Central memory CD8-positive, alpha-beta T cell (primary cell): Measurements from ENCODE around the gene CDH12.
"Not testable (repeated sequence)": the region's sequence is repeated elsewhere in the genome, so short reads cannot be mapped to it uniquely, and the experiment has no call there.

Source experiments
- ATAC-seq: fragments of 150-1000 bp; cut with Tn5 transposase; replicated peaks from 2 replicates; pipeline ENCODE4 v1.10.0; 2022; ENCODE audit warnings: mild to moderate bottlenecking, moderate FRiP score, moderate number of reproducible peaks; ENCODE audit not compliant: poor library complexity, severe bottlenecking; ENCODE audit errors: extremely low read depth
- DNase-seq, 2 donors: peaks; one replicate each; pipeline ENCODE4 v3.0.0; 2021; ENCODE audit warnings: low spot score in 2 of 2
- H3K27ac Mint-ChIP-seq: one replicate; pipeline ENCODE4 v1.8.0; 2022; ENCODE audit warnings: low read depth, mild to moderate bottlenecking, moderate library complexity, mixed read lengths
- H3K27me3 Mint-ChIP-seq: one replicate; pipeline ENCODE4 v1.8.0; 2022; ENCODE audit warnings: mixed read lengths
- H3K36me3 Mint-ChIP-seq: one replicate; pipeline ENCODE4 v1.8.0; 2022; ENCODE audit warnings: mild to moderate bottlenecking, moderate library complexity, mixed read lengths; ENCODE audit not compliant: insufficient read depth
- H3K4me1 Mint-ChIP-seq: one replicate; pipeline ENCODE4 v1.8.0; 2022; ENCODE audit warnings: mixed read lengths
- H3K4me3 Mint-ChIP-seq: one replicate; pipeline ENCODE4 v1.8.0; 2022; ENCODE audit warnings: mild to moderate bottlenecking, moderate library complexity, mixed read lengths
- H3K9me3 Mint-ChIP-seq: one replicate; pipeline ENCODE4 v1.8.0; 2022; ENCODE audit warnings: mixed read lengths

CDH12 gene

DNA sequence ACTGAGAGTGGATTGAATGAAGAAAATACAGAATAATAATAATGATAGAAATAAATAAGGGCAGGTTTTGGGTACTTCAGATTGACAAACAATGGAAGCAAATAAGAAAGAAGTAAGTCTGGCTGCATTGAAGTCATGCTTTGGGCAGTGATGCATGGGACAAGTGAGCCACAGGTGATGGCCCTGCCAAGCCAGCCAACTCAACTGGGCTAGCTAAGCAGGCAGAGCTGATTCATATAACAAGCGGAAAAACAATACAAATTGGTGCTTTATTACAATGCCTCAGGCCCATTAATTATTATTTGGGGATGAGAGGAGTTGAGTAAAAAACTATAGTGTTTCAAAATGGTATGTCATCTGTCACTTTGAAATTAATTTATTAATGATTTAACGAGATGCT lies 502.0 kb downstream of the CDH12 start:
- Mint-ChIP-seq H3K9me3 (peaks cover 20% of the 10 kb centered on the region), H3K36me3 (no peaks in the 10 kb centered on the region), H3K4me3 (no peak overlapping the region), H3K27ac (no peak overlapping the region), H3K27me3 (no peaks in the 10 kb centered on the region), H3K4me1 (no peaks in the 10 kb centered on the region)
- no peak for ATAC-seq
- DNase-seq: no peak

DNA sequence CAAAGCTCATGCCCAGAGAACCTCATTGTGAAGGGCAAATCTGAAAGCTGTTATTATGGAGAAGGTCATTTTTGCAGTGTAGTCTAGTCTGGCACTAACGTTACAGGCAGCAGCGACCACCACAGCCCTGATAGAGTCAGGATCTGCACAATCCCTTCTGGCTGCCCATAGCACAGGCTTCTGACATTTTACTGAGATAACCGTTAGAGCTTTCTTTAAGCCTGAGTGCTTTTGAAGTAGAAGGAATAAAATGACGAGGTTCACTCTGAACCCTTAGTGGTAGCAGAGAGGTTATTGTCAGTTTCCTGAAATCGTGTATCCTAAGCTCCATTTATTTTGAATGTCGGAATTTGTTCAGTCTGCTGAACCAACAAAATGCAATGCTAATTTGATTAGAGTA lies 505.1 kb downstream of the CDH12 start:
- ATAC-seq (no peak), DNase-seq (no peak)
- Mint-ChIP-seq H3K4me3 (no peak overlapping the region), H3K27me3 (no peaks in the 10 kb centered on the region), H3K9me3 (peaks cover 14% of the 10 kb centered on the region), H3K4me1 (no peaks in the 10 kb centered on the region), H3K36me3 (no peaks in the 10 kb centered on the region), H3K27ac (no peak overlapping the region)

DNA sequence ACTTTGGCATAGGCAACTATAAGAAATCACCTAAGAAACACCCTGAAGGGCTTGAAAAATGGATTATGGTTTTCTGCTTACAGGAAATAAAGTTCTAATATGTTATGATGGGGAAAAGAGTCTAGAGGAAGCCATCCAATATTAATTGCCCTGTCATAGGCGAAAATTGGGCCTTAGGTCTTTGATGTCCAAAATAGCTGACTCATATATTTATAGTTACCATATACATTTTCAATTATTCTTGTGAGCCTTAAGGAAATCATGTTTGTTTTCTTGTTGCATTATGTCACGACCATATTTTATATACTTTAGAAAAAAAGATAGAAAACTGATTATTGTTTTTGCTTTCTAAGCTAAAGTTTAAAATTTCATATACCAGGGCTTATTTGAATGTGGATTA lies 509.1 kb downstream of the CDH12 start:
- H3K9me3 Mint-ChIP-seq: peaks cover 10% of the 10 kb centered on the region

DNA sequence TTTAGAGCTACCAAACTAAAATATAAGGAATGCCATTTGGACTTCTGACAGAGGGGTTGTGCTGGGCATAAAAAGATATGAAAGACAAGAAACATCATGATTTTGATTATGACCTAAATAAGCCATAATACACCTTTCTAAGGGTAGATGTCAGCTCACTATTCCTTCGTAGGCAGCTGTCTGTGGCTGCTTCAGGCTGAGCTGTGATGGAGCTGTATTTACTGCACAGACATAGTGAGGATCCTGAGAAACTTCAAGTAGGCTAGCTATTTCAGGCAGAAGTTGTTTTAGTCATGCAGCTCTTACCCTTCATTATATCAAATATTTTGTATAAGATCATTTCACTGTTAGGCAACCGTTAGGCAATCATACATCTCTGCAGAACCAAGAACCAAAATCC lies 511.7 kb downstream of the CDH12 start:
- Mint-ChIP-seq H3K27me3 (no peaks in the 10 kb centered on the region), H3K27ac (no peak overlapping the region), H3K36me3 (no peaks in the 10 kb centered on the region), H3K4me3 (no peak overlapping the region), H3K4me1 (no peaks in the 10 kb centered on the region), H3K9me3 (peaks cover 24% of the 10 kb centered on the region)
- ATAC-seq (no peak), DNase-seq (no peak)

More for the DNA sequence above, 509.1 kb downstream of the CDH12 start:
- no peak for DNase-seq
- no peak overlapping the region for H3K27ac Mint-ChIP-seq
- ATAC-seq: no peak
- H3K4me1 Mint-ChIP-seq: no peaks in the 10 kb centered on the region
- no peaks in the 10 kb centered on the region for H3K27me3 Mint-ChIP-seq
- no peaks in the 10 kb centered on the region for H3K36me3 Mint-ChIP-seq
- no peak overlapping the region for H3K4me3 Mint-ChIP-seq

GRCh38 chr5:22332949-22333348 lies 520.2 kb downstream of the CDH12 start:
- not testable (repeated sequence) for ATAC-seq, H3K36me3 Mint-ChIP-seq, H3K4me1 Mint-ChIP-seq, H3K4me3 Mint-ChIP-seq, H3K27me3 Mint-ChIP-seq, DNase-seq, H3K27ac Mint-ChIP-seq
- H3K9me3 Mint-ChIP-seq: peaks cover 34% of the 10 kb centered on the region

- no peaks in the 10 kb centered on the region for H3K27me3 Mint-ChIP-seq
- H3K9me3 Mint-ChIP-seq: peaks cover 19% of the 10 kb centered on the region
- no peak for DNase-seq
- no peak overlapping the region for H3K4me3 Mint-ChIP-seq
- H3K36me3 Mint-ChIP-seq: no peaks in the 10 kb centered on the region
- H3K4me1 Mint-ChIP-seq: no peaks in the 10 kb centered on the region
- no peak overlapping the region for H3K27ac Mint-ChIP-seq
- ATAC-seq: no peak
These were observed 523.5 kb downstream of the CDH12 start for GRCh38 chr5:22329683-22330082.

GRCh38 chr5:22319798-22320197 lies 533.3 kb downstream of the CDH12 start:
- no peaks in the 10 kb centered on the region for H3K27me3 Mint-ChIP-seq
- H3K9me3 Mint-ChIP-seq: peaks cover 17% of the 10 kb centered on the region
- no peaks in the 10 kb centered on the region for H3K36me3 Mint-ChIP-seq
- no peaks in the 10 kb centered on the region for H3K4me1 Mint-ChIP-seq
- ATAC-seq (no peak), DNase-seq (no peak)
- H3K4me3 Mint-ChIP-seq: no peak overlapping the region
- H3K27ac Mint-ChIP-seq: no peak overlapping the region

- no peak for DNase-seq
These were observed 536.9 kb downstream of the CDH12 start for GRCh38 chr5:22316294-22316693.

GRCh38 chr5:22315052-22315451 lies 538.1 kb downstream of the CDH12 start:
- not testable (repeated sequence) for H3K36me3 Mint-ChIP-seq, DNase-seq, H3K4me3 Mint-ChIP-seq, H3K4me1 Mint-ChIP-seq, ATAC-seq, H3K27ac Mint-ChIP-seq, H3K27me3 Mint-ChIP-seq
- H3K9me3 Mint-ChIP-seq: peaks cover 32% of the 10 kb centered on the region

More at GRCh38 chr5:22316294-22316693, 536.9 kb downstream of the CDH12 start:
- Mint-ChIP-seq H3K36me3 (no peaks in the 10 kb centered on the region), H3K4me1 (no peaks in the 10 kb centered on the region), H3K27me3 (no peaks in the 10 kb centered on the region), H3K9me3 (peaks cover 26% of the 10 kb centered on the region), H3K4me3 (no peak overlapping the region), H3K27ac (no peak overlapping the region)
- ATAC-seq: no peak

- Mint-ChIP-seq H3K36me3 (no peaks in the 10 kb centered on the region), H3K9me3 (peaks cover 27% of the 10 kb centered on the region), H3K27me3 (no peaks in the 10 kb centered on the region), H3K4me3 (no peak overlapping the region), H3K4me1 (no peaks in the 10 kb centered on the region), H3K27ac (no peak overlapping the region)
- ATAC-seq (no peak), DNase-seq (no peak)
These were observed 538.6 kb downstream of the CDH12 start for GRCh38 chr5:22314548-22314947.

DNA sequence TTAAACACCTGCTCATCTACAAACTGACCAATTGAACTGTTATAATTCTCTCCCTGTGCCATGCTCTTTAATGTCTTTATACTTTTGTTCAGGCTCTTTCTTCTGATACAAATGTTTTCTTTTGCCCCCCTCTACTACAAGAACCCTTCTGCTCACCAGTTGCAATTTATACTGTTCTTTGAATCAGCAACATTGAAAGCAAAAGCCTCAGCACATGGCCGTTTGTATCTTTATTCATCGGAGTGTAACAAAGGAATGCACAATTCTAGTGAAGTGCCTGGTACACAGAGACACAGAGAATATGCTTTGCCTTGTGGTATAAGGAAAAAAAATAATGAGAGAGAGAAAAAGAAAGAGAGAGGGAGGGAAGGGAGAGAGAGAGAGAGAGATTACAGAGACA lies 547.1 kb downstream of the CDH12 start:
- Mint-ChIP-seq H3K36me3 (no peaks in the 10 kb centered on the region), H3K4me3 (no peak overlapping the region), H3K27ac (no peak overlapping the region), H3K27me3 (no peaks in the 10 kb centered on the region), H3K9me3 (peaks cover 22% of the 10 kb centered on the region), H3K4me1 (no peaks in the 10 kb centered on the region)
- no peak for DNase-seq
- no peak for ATAC-seq

GRCh38 chr5:22295832-22296231 lies 557.3 kb downstream of the CDH12 start:
- no peaks in the 10 kb centered on the region for H3K36me3 Mint-ChIP-seq
- H3K27ac Mint-ChIP-seq: no peak overlapping the region
- H3K9me3 Mint-ChIP-seq: peaks cover 11% of the 10 kb centered on the region
- no peaks in the 10 kb centered on the region for H3K4me1 Mint-ChIP-seq
- DNase-seq (no peak), ATAC-seq (no peak)
- no peaks in the 10 kb centered on the region for H3K27me3 Mint-ChIP-seq
- no peak overlapping the region for H3K4me3 Mint-ChIP-seq

GRCh38 chr5:22293147-22293546 lies 560.0 kb downstream of the CDH12 start:
- Mint-ChIP-seq H3K27ac (no peak overlapping the region), H3K4me1 (no peaks in the 10 kb centered on the region), H3K9me3 (peaks cover 17% of the 10 kb centered on the region), H3K36me3 (no peaks in the 10 kb centered on the region), H3K4me3 (no peak overlapping the region), H3K27me3 (no peaks in the 10 kb centered on the region)
- DNase-seq (no peak), ATAC-seq (no peak)

DNA sequence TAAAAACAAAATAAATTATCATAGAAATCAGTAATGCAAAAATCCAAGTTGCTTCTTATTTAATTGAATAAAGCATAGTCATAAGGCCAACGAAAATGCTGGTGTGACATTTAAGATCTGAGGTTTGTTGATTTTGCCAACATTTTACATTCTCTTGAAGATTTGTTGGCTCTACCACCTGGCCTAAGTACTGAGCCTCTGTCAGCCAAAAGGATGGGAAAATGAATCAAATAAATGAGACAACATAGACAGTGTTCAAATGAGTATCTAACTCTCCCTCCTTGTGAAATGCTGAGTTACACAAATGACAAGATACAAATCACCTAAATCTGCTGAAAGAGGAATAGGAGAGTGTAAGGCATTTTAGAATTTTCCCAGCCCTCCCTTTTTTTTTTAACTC lies 575.0 kb downstream of the CDH12 start:
- no peaks in the 10 kb centered on the region for H3K27me3 Mint-ChIP-seq

More for the DNA sequence above, 575.0 kb downstream of the CDH12 start:
- DNase-seq (no peak), ATAC-seq (no peak)
- no peak overlapping the region for H3K27ac Mint-ChIP-seq
- no peak overlapping the region for H3K4me3 Mint-ChIP-seq
- H3K9me3 Mint-ChIP-seq: peaks cover 10% of the 10 kb centered on the region
- H3K4me1 Mint-ChIP-seq: no peaks in the 10 kb centered on the region
- H3K36me3 Mint-ChIP-seq: no peaks in the 10 kb centered on the region
